DMS114 treated with DMSO at 0.1 percent for 48 hours (cell line): Measurements from ENCODE around the gene SCUBE1.

Experiments used
- DNase-seq: peaks from one replicate; lab custom pipeline; 2025; ENCODE audit not compliant: unreplicated experiment; lab: John Stamatoyannopoulos, UW

The SCUBE1 gene

GRCh38 chr22:43303166-43303565, 40.0 kb downstream of the SCUBE1 start:
- no peak for DNase-seq

- DNase-seq = no peak
Observed at GRCh38 chr22:43302531-43303041, 40.6 kb downstream of the SCUBE1 start.

GRCh38 chr22:43301866-43302265, 41.3 kb downstream of the SCUBE1 start:
- no peak for DNase-seq

GRCh38 chr22:43300891-43301676, 42.1 kb downstream of the SCUBE1 start:
- no peak for DNase-seq

GRCh38 chr22:43299736-43300135, 43.4 kb downstream of the SCUBE1 start:
- no peak for DNase-seq

GRCh38 chr22:43298062-43298801, 44.9 kb downstream of the SCUBE1 start:
- no peak for DNase-seq

- DNase-seq = no peak
Observed at GRCh38 chr22:43297270-43298061, 45.7 kb downstream of the SCUBE1 start.

GRCh38 chr22:43296276-43296902, 46.8 kb downstream of the SCUBE1 start:
- DNase-seq = no peak

GRCh38 chr22:43295660-43296059, 47.5 kb downstream of the SCUBE1 start:
- DNase-seq = no peak

GRCh38 chr22:43295173-43295572, 48.0 kb downstream of the SCUBE1 start:
- DNase-seq = no peak

- DNase-seq = no peak
Observed at GRCh38 chr22:43293655-43294392, 49.3 kb downstream of the SCUBE1 start.

GRCh38 chr22:43293259-43293654, 49.9 kb downstream of the SCUBE1 start:
- DNase-seq = no peak

- DNase-seq = no peak
Observed at GRCh38 chr22:43292630-43293018, 50.5 kb downstream of the SCUBE1 start.

- DNase-seq = no peak
Observed at GRCh38 chr22:43291381-43291780, 51.8 kb downstream of the SCUBE1 start.

GRCh38 chr22:43289976-43290721, 53.0 kb downstream of the SCUBE1 start:
- DNase-seq = no peak

GRCh38 chr22:43289531-43289963, 53.6 kb downstream of the SCUBE1 start:
- no peak for DNase-seq

- DNase-seq = no peak
Observed at GRCh38 chr22:43288807-43289420, 54.3 kb downstream of the SCUBE1 start.

GRCh38 chr22:43288378-43288777, 54.8 kb downstream of the SCUBE1 start:
- DNase-seq = no peak

- no peak for DNase-seq
Observed at GRCh38 chr22:43287441-43287840, 55.7 kb downstream of the SCUBE1 start.
